ENCODE measurements around the gene DGKG.
A peak's percentile ranks its signal among the peaks of the same experiment; 100 is the strongest.

DGKG gene

DNA sequence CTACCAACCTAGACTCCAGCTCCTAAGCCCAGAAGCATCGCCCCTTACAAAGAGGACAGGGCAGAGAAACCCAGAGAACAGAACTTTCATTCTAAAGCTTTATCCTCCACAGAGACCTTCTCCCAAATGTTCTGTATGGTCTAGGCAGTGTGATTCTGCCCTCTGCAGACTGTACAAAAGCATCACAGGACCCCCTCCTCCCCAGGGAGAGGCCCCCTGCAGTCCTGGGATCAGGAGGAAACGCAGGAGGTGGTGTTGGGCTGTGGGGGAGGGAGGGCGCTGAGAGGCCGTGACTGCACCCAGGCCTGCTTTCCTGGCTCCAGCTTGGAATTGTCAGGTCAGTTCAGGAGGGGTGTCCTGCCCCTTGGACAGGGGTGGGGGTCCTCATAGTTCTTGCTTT, 101.3 kb downstream of the DGKG start:
- no peak for DNase-seq (ENCODE audit: low read depth)
- TF ChIP-seq, protein P1, sequence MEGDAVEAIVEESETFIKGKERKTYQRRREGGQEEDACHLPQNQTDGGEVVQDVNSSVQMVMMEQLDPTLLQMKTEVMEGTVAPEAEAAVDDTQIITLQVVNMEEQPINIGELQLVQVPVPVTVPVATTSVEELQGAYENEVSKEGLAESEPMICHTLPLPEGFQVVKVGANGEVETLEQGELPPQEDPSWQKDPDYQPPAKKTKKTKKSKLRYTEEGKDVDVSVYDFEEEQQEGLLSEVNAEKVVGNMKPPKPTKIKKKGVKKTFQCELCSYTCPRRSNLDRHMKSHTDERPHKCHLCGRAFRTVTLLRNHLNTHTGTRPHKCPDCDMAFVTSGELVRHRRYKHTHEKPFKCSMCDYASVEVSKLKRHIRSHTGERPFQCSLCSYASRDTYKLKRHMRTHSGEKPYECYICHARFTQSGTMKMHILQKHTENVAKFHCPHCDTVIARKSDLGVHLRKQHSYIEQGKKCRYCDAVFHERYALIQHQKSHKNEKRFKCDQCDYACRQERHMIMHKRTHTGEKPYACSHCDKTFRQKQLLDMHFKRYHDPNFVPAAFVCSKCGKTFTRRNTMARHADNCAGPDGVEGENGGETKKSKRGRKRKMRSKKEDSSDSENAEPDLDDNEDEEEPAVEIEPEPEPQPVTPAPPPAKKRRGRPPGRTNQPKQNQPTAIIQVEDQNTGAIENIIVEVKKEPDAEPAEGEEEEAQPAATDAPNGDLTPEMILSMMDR (IDR thresholded peaks at IDR 0.05; ENCODE audit: low read depth, low read length, missing control alignments), result no peak
- H3K4me3 ChIP-seq (ENCODE audit: low read depth, low read length), result no peak overlapping the region

DNA sequence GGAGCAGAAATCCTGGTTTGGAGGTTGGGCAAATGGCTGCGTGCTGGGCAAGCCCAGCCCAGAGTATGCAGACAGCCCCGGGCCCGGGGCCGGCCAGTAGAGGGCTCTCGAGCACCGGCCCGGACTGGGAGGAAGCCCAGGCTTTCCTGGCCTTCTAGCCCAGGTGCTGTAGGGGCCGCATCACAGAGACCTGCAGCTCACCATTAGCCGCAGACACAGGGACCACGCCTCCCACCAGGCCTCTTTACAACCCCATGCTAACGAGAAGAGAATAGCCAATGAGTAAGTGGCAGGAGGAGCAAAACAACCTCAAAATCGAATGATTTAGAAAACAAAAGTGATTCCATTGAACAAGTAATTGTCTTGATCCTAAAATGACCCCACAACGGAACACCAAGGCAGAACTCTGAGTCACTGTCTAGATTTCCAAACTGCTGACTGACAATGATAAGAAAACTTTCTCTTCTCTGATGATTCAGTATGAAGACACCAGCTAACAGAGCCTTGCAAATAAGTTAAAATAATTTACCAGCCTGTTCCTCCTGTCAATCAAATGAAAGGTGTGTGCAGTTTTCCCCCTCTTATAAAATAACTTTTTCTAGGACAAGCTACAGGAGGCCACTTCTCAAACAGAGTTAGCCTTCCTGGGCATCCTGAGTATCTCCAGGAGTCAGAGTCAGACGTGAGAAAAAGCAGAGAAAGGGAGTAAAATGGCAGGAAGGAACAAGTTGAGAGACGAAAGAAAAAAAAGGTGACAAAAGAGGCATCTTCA, 102.2 kb downstream of the DGKG start:
- H3K4me3 ChIP-seq (ENCODE audit: low read depth, low read length), result no peak overlapping the region
- TF ChIP-seq, protein P1 (IDR thresholded peaks at IDR 0.05; ENCODE audit: low read depth, low read length, missing control alignments), result peak; percentile 94
- no peak for DNase-seq (ENCODE audit: low read depth)

DNA sequence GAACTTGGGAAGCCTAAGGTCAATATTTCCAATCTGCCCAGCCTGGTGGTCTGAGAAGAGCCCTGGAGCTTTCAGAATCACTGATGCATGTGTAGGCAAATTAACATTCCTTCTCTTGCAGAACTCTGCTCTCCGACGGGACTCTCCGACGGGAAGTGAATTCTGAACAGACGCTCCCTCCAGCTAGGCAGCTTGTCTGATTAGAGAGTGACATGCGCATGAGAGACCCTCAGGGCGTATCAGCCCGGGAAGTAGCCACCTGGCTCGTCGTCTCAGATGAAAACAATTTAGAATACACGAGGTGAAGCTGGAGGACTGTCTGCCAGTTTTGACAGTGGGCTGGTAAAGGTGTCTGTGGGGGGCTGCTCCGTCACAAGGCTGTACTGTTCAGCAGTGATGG, 103.1 kb downstream of the DGKG start:
- no peak for DNase-seq (ENCODE audit: low read depth)
- H3K4me3 ChIP-seq (ENCODE audit: low read depth, low read length), result no peak overlapping the region
- TF ChIP-seq, protein P1 (IDR thresholded peaks at IDR 0.05; ENCODE audit: low read depth, low read length, missing control alignments), result no peak

DNA sequence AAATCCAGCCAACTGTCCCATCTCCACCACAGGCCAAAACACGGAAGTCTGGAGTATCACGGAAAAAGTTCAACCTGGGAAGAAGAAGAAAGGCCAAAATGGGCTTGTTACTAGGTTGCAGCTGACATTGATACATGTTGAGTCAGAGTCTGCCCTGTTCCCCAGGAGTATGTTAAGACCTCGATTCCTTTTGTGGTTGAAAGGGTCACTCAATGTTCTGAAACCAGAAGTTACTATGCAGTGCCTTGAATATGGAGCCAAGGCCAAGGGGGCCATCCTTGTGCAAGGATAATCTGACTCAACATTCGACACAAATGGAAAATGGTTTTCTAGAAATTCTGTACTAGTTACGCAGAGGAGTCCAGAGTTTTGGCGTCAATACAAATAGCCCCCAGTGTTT, 104.2 kb downstream of the DGKG start:
- no peak for DNase-seq (ENCODE audit: low read depth)
- H3K4me3 ChIP-seq (ENCODE audit: low read depth, low read length), result no peak overlapping the region
- TF ChIP-seq, protein P1 (IDR thresholded peaks at IDR 0.05; ENCODE audit: low read depth, low read length, missing control alignments), result no peak

DNA sequence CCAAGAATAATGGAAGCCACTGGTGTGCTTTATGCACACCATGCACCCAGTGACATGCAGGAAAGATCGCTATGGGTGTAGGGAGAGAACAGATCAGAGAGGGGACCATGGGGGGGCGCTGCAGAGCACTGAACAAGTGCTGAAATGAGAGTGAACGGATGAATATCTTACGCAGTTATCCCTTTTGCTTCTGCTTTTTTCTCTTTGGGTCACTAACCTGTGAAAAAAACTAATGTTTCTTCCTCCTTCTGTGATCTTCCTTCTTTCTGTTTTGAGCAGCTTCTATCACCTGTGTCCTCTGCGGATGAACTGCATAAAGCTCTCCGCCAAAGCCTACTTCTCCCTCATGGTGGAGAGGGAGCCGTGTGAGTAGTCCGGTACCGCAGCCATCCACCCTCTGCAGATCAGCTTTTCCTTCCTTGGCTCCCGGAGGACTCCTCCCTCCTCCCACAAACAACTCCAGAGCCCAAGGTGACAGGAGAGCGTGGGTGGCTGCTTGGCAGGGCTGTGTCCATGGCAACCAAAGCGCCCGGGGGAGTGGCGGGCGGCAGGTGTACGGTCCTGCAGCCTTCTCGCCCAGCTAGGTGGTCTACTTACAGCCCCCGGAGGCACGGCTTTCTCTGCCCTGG, 106.2 kb downstream of the DGKG start:
- no peak for DNase-seq (ENCODE audit: low read depth)
- no peak overlapping the region; the same call in 1 of the 2 replicates for H3K4me3 ChIP-seq (ENCODE audit: low read depth, low read length)

DNA sequence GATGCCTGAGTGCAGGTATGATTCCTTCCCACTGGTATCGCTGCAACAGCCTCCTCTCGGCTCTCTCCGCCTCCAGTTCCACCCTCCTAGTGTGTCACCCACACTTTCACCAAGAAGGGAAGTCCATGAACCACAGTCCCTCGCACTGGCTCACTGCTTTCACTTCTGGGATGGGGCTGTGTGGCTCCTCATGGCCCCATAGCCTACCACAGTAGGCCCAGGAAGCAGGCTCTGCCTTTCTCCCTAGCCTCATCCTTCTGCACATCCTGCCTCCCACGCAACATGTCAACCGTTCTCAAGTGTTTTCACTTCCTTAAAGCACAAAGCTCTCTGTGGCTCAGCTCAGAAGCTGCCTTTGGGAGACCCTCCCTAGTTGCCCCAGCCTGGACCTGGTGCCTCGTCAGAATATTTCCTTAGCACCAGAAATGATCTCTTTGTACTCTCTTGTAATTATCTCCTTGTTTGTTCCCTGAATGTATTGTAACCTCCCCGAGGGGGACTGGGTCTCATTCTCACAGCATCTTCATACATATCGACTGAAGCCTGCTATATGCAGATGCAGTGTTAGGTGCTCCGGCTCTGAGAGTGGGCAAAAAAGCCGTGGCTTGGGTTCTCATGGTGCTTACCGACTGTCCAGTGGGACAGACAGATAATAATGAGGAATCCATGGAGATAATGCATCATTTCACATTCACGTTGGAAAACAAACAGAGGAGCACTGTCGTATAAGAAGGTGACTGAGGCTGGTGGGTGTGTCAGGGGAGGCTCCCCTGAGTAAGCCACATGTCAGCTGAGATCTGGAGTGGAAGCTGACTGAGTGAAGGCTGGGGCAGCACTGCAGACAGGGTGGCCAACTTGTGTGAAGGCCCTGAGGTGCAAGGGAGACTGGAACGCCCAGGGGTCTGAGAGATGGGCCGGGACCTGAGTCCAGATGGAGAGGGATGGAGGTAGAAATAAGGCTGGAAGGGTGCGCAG, 107.1 kb downstream of the DGKG start:
- DNase-seq (ENCODE audit: low read depth), result peak; percentile 73
- TF ChIP-seq, protein P1 (IDR thresholded peaks at IDR 0.05; ENCODE audit: low read depth, low read length, missing control alignments), result no peak
- no peak overlapping the region for H3K4me3 ChIP-seq (ENCODE audit: low read depth, low read length)

More for the DNA sequence above, 106.2 kb downstream of the DGKG start:
- TF ChIP-seq, protein P1 (IDR thresholded peaks at IDR 0.05; ENCODE audit: low read depth, low read length, missing control alignments), result peak; percentile 77
